Naive thymus-derived CD8-positive, alpha-beta T cell (primary cell): ENCODE data around the gene KRT34. TPM values are rescaled to one million over a fixed set of nuclear protein-coding genes. Genes with fewer than 3 reads are reported as not detected.
"Not testable (repeated sequence)": the region's sequence is repeated elsewhere in the genome, so short reads cannot be mapped to it uniquely, and the experiment has no call there.

Experiments used
- ATAC-seq, 2 donors: fragments of 150-1000 bp; cut with Tn5 transposase in 1 of 2; sonication (Bioruptor Pico), chemical (Tn5 transposase) in 1 of 2; 1 replicate in 1 of 2; 2 replicates in 1 of 2; pipeline ENCODE4 v1.10.0; 2021; ENCODE audit warnings: mild to moderate bottlenecking in 2 of 2, moderate library complexity in 2 of 2
- POLR2A ChIA-PET: fragments of 350-600 bp; sonication (Branson Sonifier 250); formaldehyde crosslinking; loops from one replicate; lab custom pipeline; 2021; ENCODE audit warnings: antibody characterized with exemption; lab: Charles Lee
- DNase-seq, 10 donors: peaks; one replicate each; pipeline versions ENCODE4 v3.0.0 to v3.0.0-alpha.2; 2020 to 2022
- H3K27ac Mint-ChIP-seq, 10 donors: one replicate each; pipeline ENCODE4 v1.8.0; 2020 to 2022; ENCODE audit warnings: mild to moderate bottlenecking in 10 of 10, mixed read lengths in 10 of 10, moderate library complexity in 4 of 10, inconsistent platforms in 1 of 10
- H3K27me3 Mint-ChIP-seq, 5 donors: one replicate each; pipeline ENCODE4 v1.8.0; 2021 to 2022; ENCODE audit warnings: mixed read lengths in 5 of 5
- H3K36me3 Mint-ChIP-seq, 3 donors: one replicate each; pipeline ENCODE4 v1.8.0; 2020 to 2022; ENCODE audit warnings: mixed read lengths in 3 of 3, mild to moderate bottlenecking in 2 of 3, inconsistent platforms in 1 of 3
- H3K4me1 Mint-ChIP-seq, 4 donors: one replicate each; pipeline ENCODE4 v1.8.0; 2021 to 2022; ENCODE audit warnings: mixed read lengths in 4 of 4
- H3K4me3 Mint-ChIP-seq, 10 donors: one replicate each; pipeline ENCODE4 v1.8.0; 2020 to 2022; ENCODE audit warnings: mild to moderate bottlenecking in 10 of 10, mixed read lengths in 10 of 10, moderate library complexity in 6 of 10, inconsistent platforms in 1 of 10
- H3K9me3 Mint-ChIP-seq, 9 donors: one replicate each; pipeline ENCODE4 v1.8.0; 2020 to 2022; ENCODE audit warnings: mixed read lengths in 9 of 9, mild to moderate bottlenecking in 3 of 9, inconsistent platforms in 1 of 9, moderate library complexity in 1 of 9
- polyA plus RNA-seq, 3 donors: library from polyadenylated mRNA; unstranded; fragments of 300-500 nt; fragmentation: Illumina TruSeq; gene quantifications; one replicate each; pipeline ENCODE4 v1.2.3, GENCODE V29; 2021
- total RNA-seq, 8 experiments: library from RNA in 2 of 8; stranded (reverse) in 2 of 8; gene quantifications; one replicate each; pipeline ENCODE4 v1.2.3 and lab custom pipeline; 2021 to 2026

Gene KRT34
- total and polyA plus RNA-seq, 5 experiments from 2014 or later, result not detected

- DNase-seq, result no peak
- POLR2A ChIA-PET, result no interaction called here
- no peak for ATAC-seq
- Mint-ChIP-seq H3K9me3 (peaks cover 7 to 22% (median 10%) of the 10 kb centered on the region in 9 donors), H3K27me3 (peaks cover 0 to 7% (median 0%) of the 10 kb centered on the region in 5 donors), H3K4me3 (no peak overlapping the region), H3K36me3 (peaks cover 0 to 14% (median 6%) of the 10 kb centered on the region in 3 donors), H3K27ac (peak overlapping the region in 1 of 10 donors; percentile 10), H3K4me1 (peaks cover 0 to 8% (median 2%) of the 10 kb centered on the region in 4 donors)
Measured at GRCh38 chr17:41383690-41384089, 1.6 kb upstream of the KRT34 start.

GRCh38 chr17:41382394-41382793, 288 bp upstream of the KRT34 start:
- ATAC-seq (no peak), DNase-seq (no peak)
- H3K4me1 Mint-ChIP-seq, result peaks cover 8 to 19% (median 12%) of the 10 kb centered on the region in 4 donors
- no peak overlapping the region for H3K27ac Mint-ChIP-seq
- H3K27me3 Mint-ChIP-seq, result peaks cover 0 to 7% (median 0%) of the 10 kb centered on the region in 5 donors
- peaks cover 0 to 9% (median 7%) of the 10 kb centered on the region in 3 donors for H3K36me3 Mint-ChIP-seq
- no peak overlapping the region for H3K4me3 Mint-ChIP-seq
- peaks cover 7 to 15% (median 8%) of the 10 kb centered on the region in 9 donors for H3K9me3 Mint-ChIP-seq
- POLR2A ChIA-PET, result no interaction called here

GRCh38 chr17:41380091-41380490, 2.0 kb downstream of the KRT34 start:
- Mint-ChIP-seq H3K27ac (peak overlapping the region in 2 of 10 donors; percentile 46 to 77), H3K4me1 (peaks cover 11 to 24% (median 19%) of the 10 kb centered on the region in 4 donors)
- H3K9me3 Mint-ChIP-seq, POLR2A ChIA-PET, ATAC-seq, H3K36me3 Mint-ChIP-seq, DNase-seq, H3K27me3 Mint-ChIP-seq, H3K4me3 Mint-ChIP-seq: not testable (repeated sequence)

- Mint-ChIP-seq H3K4me1 (peaks cover 11 to 24% (median 20%) of the 10 kb centered on the region in 4 donors), H3K9me3 (peaks cover 0 to 22% (median 3%) of the 10 kb centered on the region in 9 donors), H3K4me3 (no peak overlapping the region), H3K36me3 (peaks cover 0 to 7% (median 5%) of the 10 kb centered on the region in 3 donors), H3K27ac (peak overlapping the region in 2 of 10 donors; percentile 2 to 27), H3K27me3 (peaks cover 0 to 7% (median 0%) of the 10 kb centered on the region in 5 donors)
- DNase-seq (no peak), ATAC-seq (no peak)
- POLR2A ChIA-PET, result no interaction called here
Measured at GRCh38 chr17:41377546-41377945, 4.6 kb downstream of the KRT34 start.

- Mint-ChIP-seq H3K27ac (peak within 1 kb of the TSS in 3 of 10 donors; percentile 49 to 83 (median 69)), H3K36me3 (peaks cover 0 to 7% (median 3%) of the 10 kb centered on the region in 3 donors), H3K4me3 (no peak within 1 kb of the TSS), H3K27me3 (peaks cover 0 to 3% (median 0%) of the 10 kb centered on the region in 5 donors), H3K9me3 (peaks cover 0 to 12% (median 0%) of the 10 kb centered on the region in 9 donors), H3K4me1 (peaks cover 2 to 10% (median 5%) of the 10 kb centered on the region in 4 donors)
- POLR2A ChIA-PET, result no interaction called here
- ATAC-seq (no peak), DNase-seq (no peak)
Measured at GRCh38 chr17:41369713-41370112, 12.4 kb downstream of the KRT34 start, which contains the start of gene KRT33B. KRT33B (minus strand) TSS chr17:41369813; CDS start chr17:41369750, 63 bp downstream.

GRCh38 chr17:41369023-41369422, 13.1 kb downstream of the KRT34 start:
- H3K9me3 Mint-ChIP-seq, result peaks cover 0 to 5% (median 0%) of the 10 kb centered on the region in 9 donors
- H3K36me3 Mint-ChIP-seq, result peaks cover 0 to 1% (median 0%) of the 10 kb centered on the region in 3 donors
- H3K4me1 Mint-ChIP-seq, result peaks cover 2 to 16% (median 7%) of the 10 kb centered on the region in 4 donors
- H3K27ac Mint-ChIP-seq, result no peak overlapping the region
- H3K4me3 Mint-ChIP-seq, result no peak overlapping the region
- H3K27me3 Mint-ChIP-seq, result peaks cover 0 to 3% (median 0%) of the 10 kb centered on the region in 5 donors
- POLR2A ChIA-PET, result no interaction called here
- no peak for DNase-seq
- no peak for ATAC-seq

- H3K9me3 Mint-ChIP-seq, result no peaks in the 10 kb centered on the region
- peaks cover 0 to 3% (median 0%) of the 10 kb centered on the region in 5 donors for H3K27me3 Mint-ChIP-seq
- DNase-seq (no peak), ATAC-seq (no peak)
- POLR2A ChIA-PET, result interaction anchor here (0.6 kb wide), 1 partner anchor 21 kb away, joined by 3 read pairs; no protein-coding TSS in a partner anchor
- no peak overlapping the region for H3K4me3 Mint-ChIP-seq
- H3K27ac Mint-ChIP-seq, result no peak overlapping the region
- no peaks in the 10 kb centered on the region for H3K36me3 Mint-ChIP-seq
- peaks cover 2 to 17% (median 7%) of the 10 kb centered on the region in 4 donors for H3K4me1 Mint-ChIP-seq
Measured at GRCh38 chr17:41367426-41368075, 14.6 kb downstream of the KRT34 start.

GRCh38 chr17:41366070-41366469, 16.0 kb downstream of the KRT34 start:
- ATAC-seq, result no peak
- POLR2A ChIA-PET, result no interaction called here
- H3K9me3 Mint-ChIP-seq, result peaks cover 0 to 3% (median 0%) of the 10 kb centered on the region in 9 donors
- peaks cover 2 to 14% (median 7%) of the 10 kb centered on the region in 4 donors for H3K4me1 Mint-ChIP-seq
- H3K27ac Mint-ChIP-seq, result no peak overlapping the region
- DNase-seq, result no peak
- H3K27me3 Mint-ChIP-seq, result peaks cover 0 to 5% (median 0%) of the 10 kb centered on the region in 5 donors
- no peak overlapping the region for H3K4me3 Mint-ChIP-seq
- no peaks in the 10 kb centered on the region for H3K36me3 Mint-ChIP-seq

GRCh38 chr17:41363881-41364280, 18.2 kb downstream of the KRT34 start:
- POLR2A ChIA-PET, result no interaction called here
- H3K4me3 Mint-ChIP-seq, result no peak overlapping the region
- H3K36me3 Mint-ChIP-seq, result no peaks in the 10 kb centered on the region
- ATAC-seq (no peak), DNase-seq (no peak)
- peaks cover 0 to 3% (median 0%) of the 10 kb centered on the region in 5 donors for H3K27me3 Mint-ChIP-seq
- H3K9me3 Mint-ChIP-seq, result peaks cover 0 to 3% (median 0%) of the 10 kb centered on the region in 9 donors
- peak overlapping the region in 1 of 10 donors; percentile 66 for H3K27ac Mint-ChIP-seq
- peaks cover 0 to 8% (median 2%) of the 10 kb centered on the region in 4 donors for H3K4me1 Mint-ChIP-seq

- Mint-ChIP-seq H3K27ac (no peak overlapping the region), H3K27me3 (peaks cover 0 to 7% (median 0%) of the 10 kb centered on the region in 5 donors), H3K4me3 (peak overlapping the region in 1 of 10 donors; percentile 46), H3K9me3 (peaks cover 0 to 9% (median 2%) of the 10 kb centered on the region in 9 donors), H3K4me1 (peaks cover 0 to 8% (median 2%) of the 10 kb centered on the region in 4 donors), H3K36me3 (peaks cover 0 to 12% (median 0%) of the 10 kb centered on the region in 3 donors)
- no peak for DNase-seq
- no peak for ATAC-seq
- POLR2A ChIA-PET, result no interaction called here
Measured at GRCh38 chr17:41360296-41360995, 21.7 kb downstream of the KRT34 start.

GRCh38 chr17:41354536-41354935, 27.6 kb downstream of the KRT34 start:
- H3K27me3 Mint-ChIP-seq, result peaks cover 0 to 10% (median 0%) of the 10 kb centered on the region in 5 donors
- ATAC-seq (no peak), DNase-seq (no peak)
- no peak overlapping the region for H3K27ac Mint-ChIP-seq
- H3K4me1 Mint-ChIP-seq, result peaks cover 7 to 13% (median 11%) of the 10 kb centered on the region in 4 donors
- H3K36me3 Mint-ChIP-seq, result peaks cover 0 to 12% (median 0%) of the 10 kb centered on the region in 3 donors
- POLR2A ChIA-PET, result no interaction called here
- no peak overlapping the region for H3K4me3 Mint-ChIP-seq
- H3K9me3 Mint-ChIP-seq, result peaks cover 0 to 11% (median 7%) of the 10 kb centered on the region in 9 donors

- peaks cover 0 to 10% (median 0%) of the 10 kb centered on the region in 5 donors for H3K27me3 Mint-ChIP-seq
- POLR2A ChIA-PET, result no interaction called here
Measured at GRCh38 chr17:41352597-41353366, 29.3 kb downstream of the KRT34 start.

More at GRCh38 chr17:41352597-41353366, 29.3 kb downstream of the KRT34 start:
- H3K36me3 Mint-ChIP-seq, result peaks cover 0 to 12% (median 0%) of the 10 kb centered on the region in 3 donors
- peaks cover 10 to 17% (median 12%) of the 10 kb centered on the region in 4 donors for H3K4me1 Mint-ChIP-seq
- H3K9me3 Mint-ChIP-seq, result peaks cover 0 to 11% (median 7%) of the 10 kb centered on the region in 9 donors
- peak overlapping the region in 1 of 10 donors; percentile 2 for H3K27ac Mint-ChIP-seq
- DNase-seq, result no peak
- no peak for ATAC-seq
- no peak overlapping the region for H3K4me3 Mint-ChIP-seq
